Small intestine (tissue), 7 donors: ENCODE results near the gene LOXL1. TPM values are rescaled to one million over a fixed set of nuclear protein-coding genes. Genes with fewer than 3 reads are reported as not detected.
"Not testable (repeated sequence)": the region's sequence is repeated elsewhere in the genome, so short reads cannot be mapped to it uniquely, and the experiment has no call there.

ENCODE experiments used
- DNase-seq, 2 donors: peaks; one replicate each; pipeline versions ENCODE4 v3.0.0 to v3.0.0-alpha.2; 2013
- FAIRE-seq: peaks from 2 replicates; lab custom pipeline; 2012; peaks lifted over from hg19 to GRCh38; lab: Jason Lieb, UNC
- H3K27ac ChIP-seq, 3 donors: one replicate each; pipeline ENCODE4 v1.5.1; 2013; ENCODE audit warnings: low read length in 2 of 3, mild to moderate bottlenecking in 2 of 3, control low read depth in 1 of 3, inconsistent platforms in 1 of 3, low read depth in 1 of 3, moderate library complexity in 1 of 3
- H3K27me3 ChIP-seq, 3 donors: one replicate each; pipeline ENCODE4 v1.6.1; 2013; ENCODE audit warnings: low read length in 3 of 3, inconsistent platforms in 1 of 3; ENCODE audit not compliant: control insufficient read depth in 3 of 3, insufficient read depth in 3 of 3
- H3K36me3 ChIP-seq, 3 donors: one replicate each; pipeline ENCODE4 v1.6.1; 2013; ENCODE audit warnings: low read length in 3 of 3, inconsistent platforms in 1 of 3, low read depth in 1 of 3, mild to moderate bottlenecking in 1 of 3, moderate library complexity in 1 of 3; ENCODE audit not compliant: control insufficient read depth in 3 of 3, insufficient read depth in 2 of 3
- H3K4me1 ChIP-seq, 3 donors: one replicate each; pipeline ENCODE4 v1.6.1; 2013; ENCODE audit warnings: low read length in 2 of 3, inconsistent platforms in 1 of 3, low read depth in 1 of 3, mild to moderate bottlenecking in 1 of 3, moderate library complexity in 1 of 3; ENCODE audit not compliant: control insufficient read depth in 3 of 3, insufficient read depth in 2 of 3
- H3K4me3 ChIP-seq, 3 donors: one replicate each; pipeline ENCODE4 v1.5.1; 2013; ENCODE audit warnings: low read length in 3 of 3, control low read depth in 1 of 3, inconsistent platforms in 1 of 3, low read depth in 1 of 3, mild to moderate bottlenecking in 1 of 3, moderate library complexity in 1 of 3
- H3K9me3 ChIP-seq, 2 donors: one replicate each; pipeline ENCODE4 v1.6.1; 2013; ENCODE audit warnings: low read depth in 1 of 2, low read length in 1 of 2; ENCODE audit not compliant: control insufficient read depth in 2 of 2, insufficient read depth in 1 of 2
- WGBS, 3 donors: extraction: QIAGEN DNeasy Blood & Tissue Kit; methylation state at CpG; one replicate each; pipeline ENCODE4 v1.1.7; 2013; 5-methylcytosine and 5-hydroxymethylcytosine counted together
- polyA plus RNA-seq, 4 donors: library from polyadenylated mRNA; stranded (reverse) in 3 of 4; unstranded in 1 of 4; fragments of 200-250 nt in 3 of 4; fragments of 120-200 nt in 1 of 4; gene quantifications; one replicate each; pipeline versions ENCODE4 v1.2.1 to v1.2.3, GENCODE V29; 2013
- donor health status: healthy with polysubstance abuse.
- donor health status: control.
- donor health status: control.
- donor health status: Bipolar disorder and iron deficiency.
- donor health status: healthy.

LOXL1 gene
- polyA plus RNA-seq, 4 donors, result 2.2 to 7.2 (median 4.9) TPM

GRCh38 chr15:73962433-73962832 lies 36.2 kb downstream of the LOXL1 start:
- H3K36me3 ChIP-seq, result no peaks in the 10 kb centered on the region
- no peak overlapping the region for H3K27ac ChIP-seq
- DNase-seq (no peak), FAIRE-seq (no peak)
- no peaks in the 10 kb centered on the region for H3K9me3 ChIP-seq
- WGBS, 3 donors, result 71 to 73% (median 72%) methylated on average over 5 of the region's 5 CpGs
- peaks cover 0 to 2% (median 0%) of the 10 kb centered on the region in 3 donors for H3K4me1 ChIP-seq
- peaks cover 0 to 3% (median 0%) of the 10 kb centered on the region in 3 donors for H3K27me3 ChIP-seq
- H3K4me3 ChIP-seq, result no peak overlapping the region

DNA sequence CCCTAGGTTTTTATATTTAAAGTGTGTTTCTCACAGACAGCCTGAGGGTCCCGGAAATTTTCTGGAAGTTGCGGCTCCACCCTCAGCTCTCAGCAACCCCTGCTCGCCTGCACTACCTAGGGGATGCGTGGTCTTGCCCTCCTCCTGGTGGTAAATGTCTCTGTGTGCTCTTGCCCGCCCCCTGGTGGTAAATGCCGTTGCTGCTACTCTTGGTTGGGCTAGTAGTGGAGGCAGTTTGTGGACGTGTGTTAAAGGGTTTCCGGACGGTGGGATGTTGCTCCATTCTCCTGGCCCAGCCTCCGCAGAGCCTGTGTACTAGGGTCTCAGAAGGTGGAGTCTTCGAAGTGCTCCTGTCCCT lies 38.5 kb downstream of the LOXL1 start:
- WGBS, 3 donors, result 2 to 6% (median 6%) methylated on average over 11 of the region's 11 CpGs
- FAIRE-seq, result no peak
- Histone ChIP-seq H3K27ac (peak overlapping the region in 1 of 3 donors; percentile 19), H3K9me3 (no peaks in the 10 kb centered on the region), H3K4me1 (peaks cover 0 to 2% (median 0%) of the 10 kb centered on the region in 3 donors), H3K36me3 (no peaks in the 10 kb centered on the region), H3K4me3 (no peak overlapping the region), H3K27me3 (peaks cover 0 to 3% (median 0%) of the 10 kb centered on the region in 3 donors)
- DNase-seq, result peak; percentile 82 to 83

- DNase-seq, result no peak
- H3K9me3 ChIP-seq, result no peaks in the 10 kb centered on the region
- 19 to 31% (median 29%) methylated on average over 13 of the region's 13 CpGs for WGBS, 3 donors
- no peaks in the 10 kb centered on the region for H3K36me3 ChIP-seq
- FAIRE-seq, result no peak
- H3K27ac ChIP-seq, result peak overlapping the region in 1 of 3 donors; percentile 32
- H3K4me1 ChIP-seq, result peaks cover 0 to 2% (median 0%) of the 10 kb centered on the region in 3 donors
- no peak overlapping the region for H3K4me3 ChIP-seq
- H3K27me3 ChIP-seq, result peaks cover 0 to 3% (median 0%) of the 10 kb centered on the region in 3 donors
These were observed 39.0 kb downstream of the LOXL1 start for GRCh38 chr15:73965094-73965757.

- FAIRE-seq, result no peak
- Histone ChIP-seq H3K27ac (peak overlapping the region in 1 of 3 donors; percentile 32), H3K4me3 (no peak overlapping the region), H3K4me1 (peaks cover 0 to 2% (median 0%) of the 10 kb centered on the region in 3 donors), H3K27me3 (peaks cover 0 to 3% (median 0%) of the 10 kb centered on the region in 3 donors), H3K36me3 (no peaks in the 10 kb centered on the region), H3K9me3 (no peaks in the 10 kb centered on the region)
- 13 to 29% (median 19%) methylated on average over 2 of the region's 2 CpGs for WGBS, 3 donors
- DNase-seq, result no peak
These were observed 39.5 kb downstream of the LOXL1 start for GRCh38 chr15:73965758-73966113.

DNA sequence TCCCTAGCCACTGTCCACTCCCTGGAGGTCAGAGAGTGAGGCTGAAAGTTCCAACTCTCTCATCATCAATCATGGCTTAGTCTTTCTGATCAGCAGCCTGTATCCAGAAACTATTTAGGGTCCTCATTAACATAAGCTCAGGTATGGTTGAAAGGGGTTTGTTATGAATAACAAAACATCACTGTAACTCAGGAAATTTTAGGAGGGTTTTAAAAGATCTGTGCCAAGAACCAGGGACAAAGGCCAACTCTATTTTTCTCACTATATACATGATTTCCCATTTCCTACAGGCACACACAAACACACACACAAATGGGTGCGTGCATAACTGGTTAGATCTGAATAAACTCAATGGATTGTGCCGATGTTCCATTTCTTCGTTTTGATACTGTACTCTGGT lies 42.2 kb downstream of the LOXL1 start:
- no peak for FAIRE-seq
- no peaks in the 10 kb centered on the region for H3K36me3 ChIP-seq
- H3K4me1 ChIP-seq, result peaks cover 0 to 2% (median 0%) of the 10 kb centered on the region in 3 donors

GRCh38 chr15:73969151-73969759 lies 43.0 kb downstream of the LOXL1 start:
- WGBS, 3 donors, result 82 to 87% (median 84%) methylated on average over 6 of the region's 6 CpGs
- DNase-seq (no peak), FAIRE-seq (no peak)
- Histone ChIP-seq H3K9me3 (peaks cover 0 to under 1% of the 10 kb centered on the region in 2 donors), H3K4me1 (peaks cover 0 to 2% (median 0%) of the 10 kb centered on the region in 3 donors), H3K36me3 (no peaks in the 10 kb centered on the region), H3K4me3 (no peak overlapping the region), H3K27ac (no peak overlapping the region), H3K27me3 (peaks cover 0 to 3% (median 0%) of the 10 kb centered on the region in 3 donors)

More for the DNA sequence above, 42.2 kb downstream of the LOXL1 start:
- 94 to 96% (median 94%) methylated on average over 3 of the region's 3 CpGs for WGBS, 3 donors
- Histone ChIP-seq H3K27me3 (peaks cover 0 to 3% (median 0%) of the 10 kb centered on the region in 3 donors), H3K4me3 (no peak overlapping the region), H3K27ac (no peak overlapping the region), H3K9me3 (no peaks in the 10 kb centered on the region)
- no peak for DNase-seq

DNA sequence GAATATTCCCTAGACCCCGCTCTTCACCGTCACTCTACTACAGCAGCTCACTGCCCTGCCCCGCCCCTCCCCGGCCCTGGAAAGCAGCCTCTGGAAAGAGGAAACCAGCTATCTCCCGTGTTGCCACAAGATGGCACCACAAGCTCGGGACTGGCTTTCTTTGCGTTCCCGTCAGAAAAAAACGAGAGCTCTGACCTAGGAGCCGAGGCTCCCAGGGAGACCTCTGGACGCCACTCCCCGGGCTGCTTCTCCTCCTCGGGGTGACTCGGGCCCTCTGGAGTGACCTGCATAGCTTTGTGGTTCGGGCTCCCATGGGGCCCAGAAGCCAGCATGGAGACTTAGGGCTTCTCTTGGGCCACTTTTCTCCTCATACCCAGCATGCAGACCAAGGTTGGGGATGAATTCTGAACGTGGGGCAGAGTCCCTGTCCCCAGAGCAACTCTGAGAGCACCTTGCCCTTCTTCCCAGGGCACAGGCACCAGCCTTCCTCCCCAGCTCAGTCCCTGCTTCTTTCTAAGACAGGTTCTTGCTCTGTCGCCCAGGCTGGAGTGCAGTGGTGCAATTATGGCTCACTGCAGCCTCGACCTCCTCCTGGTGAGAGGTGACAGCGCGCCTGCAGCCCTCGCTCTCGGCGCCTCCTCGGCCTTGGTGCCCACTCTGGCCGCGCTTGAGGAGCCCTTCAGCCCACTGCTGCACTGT lies 46.9 kb downstream of the LOXL1 start:
- FAIRE-seq (no peak), DNase-seq (peak; percentile 90 to 92)
- no peak overlapping the region for H3K27ac ChIP-seq
- peaks cover 0 to 3% of the 10 kb centered on the region in 2 donors for H3K9me3 ChIP-seq
- WGBS, 3 donors, result 21 to 28% (median 28%) methylated on average over 23 to 26 of the region's 26 CpGs
- peaks cover 0 to 2% (median 0%) of the 10 kb centered on the region in 3 donors for H3K27me3 ChIP-seq
- no peaks in the 10 kb centered on the region for H3K36me3 ChIP-seq
- no peak overlapping the region for H3K4me3 ChIP-seq
- H3K4me1 ChIP-seq, result no peaks in the 10 kb centered on the region

GRCh38 chr15:73973683-73974200 lies 47.5 kb downstream of the LOXL1 start:
- H3K36me3 ChIP-seq, FAIRE-seq, H3K9me3 ChIP-seq, H3K4me1 ChIP-seq, H3K4me3 ChIP-seq, H3K27ac ChIP-seq, DNase-seq, H3K27me3 ChIP-seq: not testable (repeated sequence)
- 86 to 92% (median 91%) methylated on average over 30 to 39 of the region's 39 CpGs for WGBS, 3 donors
